Measurements from ENCODE around the gene FBXW5. TPM values are rescaled to one million over a fixed set of nuclear protein-coding genes. Genes with fewer than 3 reads are reported as not detected.

FBXW5 gene
- total RNA-seq, 1 donor from 2014 or later = 81.5 TPM

DNA sequence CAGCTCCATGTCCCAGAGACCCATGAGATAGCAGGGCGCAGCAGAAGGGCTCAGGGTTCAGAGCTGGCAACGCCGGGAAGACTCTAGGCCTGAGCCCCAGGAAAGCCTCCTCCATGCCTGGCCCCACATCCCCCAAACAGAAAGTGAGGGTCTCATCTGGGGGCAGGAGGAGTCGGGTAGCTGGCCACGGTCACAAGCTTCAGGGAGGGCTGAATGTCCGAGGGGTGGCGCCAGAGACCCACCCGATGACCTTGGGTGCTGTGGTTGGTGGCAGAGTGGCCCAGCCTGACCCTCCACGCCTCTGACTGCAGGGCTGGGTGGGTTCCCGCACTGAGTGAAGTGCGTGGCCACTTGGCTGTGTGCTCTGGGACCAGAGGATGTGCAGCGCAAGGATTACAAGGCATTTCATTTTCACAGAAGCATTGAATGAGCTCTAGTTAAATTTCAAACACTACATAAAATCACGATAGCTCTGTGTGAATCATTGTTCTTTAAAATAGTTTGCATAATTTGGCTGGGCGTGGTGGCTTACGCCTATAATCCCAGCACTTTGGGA, 3.5 kb upstream of the FBXW5 start:
- no peak overlapping the region for H3K27ac Mint-ChIP-seq
- H3K4me1 Mint-ChIP-seq = peaks cover 12% of the 10 kb centered on the region
- POLR2A ChIA-PET = interaction anchor here (0.6 to 3.0 kb wide), 6 partner anchors 49 to 121 kb away, joined by 3 to 10 read pairs (median 4); partner anchors contain the start of genes AJM1 and CLIC3
- TF ChIP-seq, protein P1, sequence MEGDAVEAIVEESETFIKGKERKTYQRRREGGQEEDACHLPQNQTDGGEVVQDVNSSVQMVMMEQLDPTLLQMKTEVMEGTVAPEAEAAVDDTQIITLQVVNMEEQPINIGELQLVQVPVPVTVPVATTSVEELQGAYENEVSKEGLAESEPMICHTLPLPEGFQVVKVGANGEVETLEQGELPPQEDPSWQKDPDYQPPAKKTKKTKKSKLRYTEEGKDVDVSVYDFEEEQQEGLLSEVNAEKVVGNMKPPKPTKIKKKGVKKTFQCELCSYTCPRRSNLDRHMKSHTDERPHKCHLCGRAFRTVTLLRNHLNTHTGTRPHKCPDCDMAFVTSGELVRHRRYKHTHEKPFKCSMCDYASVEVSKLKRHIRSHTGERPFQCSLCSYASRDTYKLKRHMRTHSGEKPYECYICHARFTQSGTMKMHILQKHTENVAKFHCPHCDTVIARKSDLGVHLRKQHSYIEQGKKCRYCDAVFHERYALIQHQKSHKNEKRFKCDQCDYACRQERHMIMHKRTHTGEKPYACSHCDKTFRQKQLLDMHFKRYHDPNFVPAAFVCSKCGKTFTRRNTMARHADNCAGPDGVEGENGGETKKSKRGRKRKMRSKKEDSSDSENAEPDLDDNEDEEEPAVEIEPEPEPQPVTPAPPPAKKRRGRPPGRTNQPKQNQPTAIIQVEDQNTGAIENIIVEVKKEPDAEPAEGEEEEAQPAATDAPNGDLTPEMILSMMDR (IDR thresholded peaks at IDR 0.05) = no peak
- no peaks in the 10 kb centered on the region for H3K9me3 Mint-ChIP-seq
- intact Hi-C loops (cut with micrococcal nuclease) = loop anchor here (10.0 kb wide), 1 partner anchor 277 kb away; the partner anchor contains the start of genes CYSRT1, RNF208 and RNF224
- H3K27me3 Mint-ChIP-seq = no peaks in the 10 kb centered on the region
- ATAC-seq (ENCODE audit: low read depth) = no peak
- no peaks in the 10 kb centered on the region for H3K36me3 Mint-ChIP-seq (ENCODE audit: low read depth)
- CTCF ChIA-PET = interaction anchor here (0.8 to 2.4 kb wide), 11 partner anchors 44 to 182 kb away, joined by 3 to 39 read pairs (median 3); partner anchors contain the start of genes CLIC3, PAXX and TRAF2
- DNase-seq = no peak
- no peak overlapping the region for H3K4me3 Mint-ChIP-seq

DNA sequence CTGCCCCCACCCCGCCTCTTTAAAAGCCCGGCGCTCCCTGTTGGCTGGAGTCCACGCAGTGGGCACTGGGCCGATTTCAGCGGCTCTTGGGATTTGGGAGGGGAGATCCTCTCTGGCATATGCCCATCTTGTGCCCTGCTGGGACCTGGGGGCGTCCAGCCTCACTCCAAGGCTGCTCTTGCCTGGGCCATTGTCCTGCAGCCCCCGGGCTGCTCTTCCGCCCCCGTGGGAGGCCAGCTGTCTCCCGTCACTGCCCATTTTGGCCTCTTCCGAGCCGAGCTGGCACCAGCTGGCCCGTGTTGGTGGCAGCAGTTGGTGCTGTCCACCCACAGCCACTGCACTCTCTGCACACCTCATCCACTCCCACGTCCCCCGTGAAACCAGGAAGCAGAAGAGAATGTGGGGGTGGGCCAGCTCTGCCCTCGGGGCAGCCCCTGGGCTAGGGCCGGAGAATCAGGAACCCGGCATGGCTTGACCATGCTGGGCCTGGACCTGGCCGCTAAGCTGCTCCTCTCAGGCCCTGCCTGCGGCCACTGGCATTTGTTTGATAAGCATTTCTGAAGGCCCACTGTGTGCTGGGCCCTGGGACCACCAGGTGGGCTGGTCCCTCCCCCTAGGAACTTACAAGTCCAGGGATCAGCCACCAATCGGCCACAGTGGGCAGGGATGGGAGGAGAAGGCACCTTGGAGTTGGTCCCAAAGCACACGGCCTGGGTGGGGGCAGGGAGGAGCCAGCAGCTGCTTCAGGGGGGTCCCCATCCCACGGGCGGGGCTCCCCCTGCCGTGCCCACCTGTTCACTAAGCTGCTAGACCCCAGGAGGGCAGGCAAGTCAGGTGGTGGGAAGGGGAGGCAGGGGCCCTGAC, 2.7 kb upstream of the FBXW5 start:
- TF ChIP-seq, protein P1 (IDR thresholded peaks at IDR 0.05) = no peak
- CTCF ChIA-PET = interaction anchor here (0.8 to 2.4 kb wide), 10 partner anchors 45 to 182 kb away, joined by 3 to 39 read pairs (median 4); partner anchors contain the start of genes CLIC3, PAXX and TRAF2
- ATAC-seq (ENCODE audit: low read depth) (no peak), DNase-seq (no peak)
- peaks cover 14% of the 10 kb centered on the region for H3K4me1 Mint-ChIP-seq
- no peak overlapping the region for H3K4me3 Mint-ChIP-seq
- no peaks in the 10 kb centered on the region for H3K9me3 Mint-ChIP-seq
- POLR2A ChIA-PET = interaction anchor here (0.6 to 3.0 kb wide), 4 partner anchors 49 to 105 kb away, joined by 3 to 10 read pairs (median 6); partner anchors contain the start of genes AJM1 and CLIC3
- H3K27me3 Mint-ChIP-seq = no peaks in the 10 kb centered on the region
- intact Hi-C loops (cut with micrococcal nuclease) = loop anchor here (10.0 kb wide), 1 partner anchor 278 kb away; the partner anchor contains the start of genes CYSRT1, RNF208 and RNF224
- H3K27ac Mint-ChIP-seq = no peak overlapping the region
- peaks cover 6% of the 10 kb centered on the region for H3K36me3 Mint-ChIP-seq (ENCODE audit: low read depth)

DNA sequence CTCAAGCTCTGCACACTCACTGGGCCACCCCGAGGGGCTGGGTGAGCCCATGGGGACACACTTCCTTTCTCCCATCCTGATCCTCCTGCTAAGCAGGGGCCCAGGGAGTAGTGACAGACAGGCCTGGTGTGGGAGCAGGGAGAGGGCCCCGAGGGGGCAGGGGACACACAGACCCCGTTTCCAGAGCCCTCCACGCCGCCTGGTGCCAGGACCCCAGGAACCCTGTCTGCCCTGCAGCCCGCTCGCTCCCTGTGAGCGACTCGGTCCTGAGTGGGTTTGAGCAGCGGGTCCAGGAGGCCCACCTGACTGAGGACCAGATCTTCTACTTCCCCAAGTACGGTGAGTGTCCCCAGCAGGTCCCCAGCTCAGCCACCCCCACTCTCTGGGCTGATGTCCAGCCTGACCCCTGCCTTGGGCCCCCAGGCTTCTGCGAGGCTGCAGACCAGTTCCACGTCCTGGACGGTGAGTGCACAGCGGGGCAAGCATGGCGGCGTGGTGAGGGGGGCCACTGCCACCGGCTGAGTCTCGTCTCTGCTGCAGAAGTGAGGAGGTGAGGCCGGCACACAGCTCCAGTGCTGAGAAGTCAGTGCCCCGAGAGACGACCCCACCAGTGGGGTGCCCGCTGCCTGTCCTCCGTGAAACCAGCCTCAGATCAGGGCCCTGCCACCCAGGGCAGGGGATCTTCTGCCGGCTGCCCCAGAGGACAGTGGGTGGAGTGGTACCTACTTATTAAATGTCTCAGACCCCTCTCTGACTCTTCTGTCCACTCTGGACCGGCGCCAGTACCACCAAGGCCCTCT, 1.9 kb upstream of the FBXW5 start:
- Mint-ChIP-seq H3K4me3 (no peak overlapping the region), H3K27ac (no peak overlapping the region)
- DNase-seq = no peak

DNA sequence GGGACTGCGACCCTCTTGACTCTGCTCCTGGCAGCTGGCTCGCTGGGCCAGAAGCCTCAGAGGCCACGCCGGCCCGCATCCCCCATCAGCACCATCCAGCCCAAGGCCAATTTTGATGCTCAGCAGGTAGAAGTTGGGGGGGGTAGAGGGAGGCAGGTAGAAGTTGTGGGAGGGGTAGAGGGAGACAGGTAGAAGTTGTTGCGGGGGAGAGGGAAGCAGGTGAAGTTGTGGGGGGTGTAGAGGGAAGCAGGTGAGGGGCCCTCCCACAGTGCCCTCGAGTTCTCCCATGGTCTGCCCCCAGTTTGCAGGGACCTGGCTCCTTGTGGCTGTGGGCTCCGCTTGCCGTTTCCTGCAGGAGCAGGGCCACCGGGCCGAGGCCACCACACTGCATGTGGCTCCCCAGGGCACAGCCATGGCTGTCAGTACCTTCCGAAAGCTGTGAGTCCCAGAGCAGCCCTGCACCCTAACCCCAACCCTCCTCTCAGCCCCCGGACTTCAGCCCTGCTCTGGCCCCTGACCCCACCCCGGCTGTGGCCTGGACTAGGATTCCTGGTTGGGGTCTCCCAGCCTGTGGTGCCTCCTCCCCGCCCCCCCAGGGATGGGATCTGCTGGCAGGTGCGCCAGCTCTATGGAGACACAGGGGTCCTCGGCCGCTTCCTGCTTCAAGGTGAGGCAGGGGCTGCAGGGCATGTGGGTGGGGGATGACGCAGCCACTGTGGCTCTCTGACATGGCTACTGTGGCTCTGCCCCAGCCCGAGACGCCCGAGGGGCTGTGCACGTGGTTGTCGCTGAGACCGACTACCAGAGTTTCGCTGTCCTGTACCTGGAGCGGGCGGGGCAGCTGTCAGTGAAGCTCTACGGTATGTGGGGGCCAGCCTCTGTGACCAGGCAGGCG, 1.0 kb upstream of the FBXW5 start:
- no peak overlapping the region for H3K4me3 Mint-ChIP-seq
- CTCF ChIA-PET = interaction anchor here (1.2 to 1.5 kb wide), 2 partner anchors 90 to 102 kb away, joined by 3 to 6 read pairs; no protein-coding TSS in a partner anchor
- no peaks in the 10 kb centered on the region for H3K27me3 Mint-ChIP-seq
- TF ChIP-seq, protein P1 (IDR thresholded peaks at IDR 0.05) = no peak
- ATAC-seq (ENCODE audit: low read depth) (no peak), DNase-seq (no peak)
- peaks cover 14% of the 10 kb centered on the region for H3K4me1 Mint-ChIP-seq
- no peak overlapping the region for H3K27ac Mint-ChIP-seq
- POLR2A ChIA-PET = interaction anchor here (0.6 to 0.7 kb wide), 3 partner anchors 31 to 296 kb away, joined by 3 to 10 read pairs (median 3); partner anchors contain the start of genes PAXX and TUBB4B
- no peaks in the 10 kb centered on the region for H3K9me3 Mint-ChIP-seq
- H3K36me3 Mint-ChIP-seq (ENCODE audit: low read depth) = peaks cover 20% of the 10 kb centered on the region
- intact Hi-C loops (cut with micrococcal nuclease) = loop anchor here (10.0 kb wide), 1 partner anchor 279 kb away; the partner anchor contains the start of genes CYSRT1, RNF208 and RNF224

More for the DNA sequence above, 1.9 kb upstream of the FBXW5 start:
- peaks cover 14% of the 10 kb centered on the region for H3K4me1 Mint-ChIP-seq
- POLR2A ChIA-PET = interaction anchor here (0.6 kb wide), 2 partner anchors 30 to 46 kb away, joined by 3 to 10 read pairs; partner anchors contain the start of gene PAXX
- ATAC-seq (ENCODE audit: low read depth) = no peak
- intact Hi-C loops (cut with micrococcal nuclease) = loop anchor here (10.0 kb wide), 1 partner anchor 278 kb away; the partner anchor contains the start of genes CYSRT1, RNF208 and RNF224
- H3K9me3 Mint-ChIP-seq = no peaks in the 10 kb centered on the region
- CTCF ChIA-PET = interaction anchor here (1.7 to 2.3 kb wide), 2 partner anchors 46 to 83 kb away, joined by 4 to 15 read pairs; partner anchors contain the start of gene PAXX
- TF ChIP-seq, protein P1 (IDR thresholded peaks at IDR 0.05) = no peak
- H3K27me3 Mint-ChIP-seq = no peaks in the 10 kb centered on the region
- H3K36me3 Mint-ChIP-seq (ENCODE audit: low read depth) = peaks cover 13% of the 10 kb centered on the region
